HepG2 (cell line): ENCODE measurements around the gene CAMK2G. TPM values are rescaled to one million over a fixed set of nuclear protein-coding genes. Genes with fewer than 3 reads are reported as not detected.

ENCODE experiments used
- ATF7-NPFF ChIP-seq: sonication (generic); formaldehyde crosslinking; IDR thresholded peaks from 2 replicates; pipeline ENCODE4 v1.8.1; 2023; ENCODE audit warnings: mild to moderate bottlenecking, low read depth, missing genetic modification reagents, moderate library complexity
- CEBPB ChIP-seq: IDR thresholded peaks from 2 replicates; pipeline ENCODE4 v1.6.1; 2011; ENCODE audit warnings: low read depth, low read length, improper control_type of control experiment, borderline replicate concordance
- ELF1 ChIP-seq: sonication (generic); formaldehyde crosslinking; IDR thresholded peaks from 2 replicates; pipeline ENCODE4 v1.4.0; 2020; ENCODE audit warnings: missing genetic modification reagents
- ELF3 ChIP-seq: IDR thresholded peaks from 2 replicates; pipeline ENCODE4 v1.6.1; 2016; ENCODE audit warnings: missing genetic modification reagents, missing compliant biosample characterization
- EP300 ChIP-seq, 3 experiments: sonication (generic) in 1 of 3; formaldehyde crosslinking in 1 of 3; IDR thresholded peaks; 2 replicates each; pipeline versions ENCODE4 v1.5.1 to v1.6.1; 2011 to 2020; ENCODE audit warnings: low read depth in 2 of 3, low read length in 2 of 3, borderline replicate concordance in 1 of 3, improper control_type of control experiment in 1 of 3, mild to moderate bottlenecking in 1 of 3, missing genetic modification reagents in 1 of 3, moderate library complexity in 1 of 3
- ETV6 ChIP-seq: sonication (generic); formaldehyde crosslinking; conservative IDR thresholded peaks from 2 replicates; pipeline ENCODE4 v1.4.0; 2020; ENCODE audit warnings: missing genetic modification reagents
- GMEB2 ChIP-seq: IDR thresholded peaks from 2 replicates; pipeline ENCODE4 v1.6.1; 2016; ENCODE audit warnings: missing biosample characterization, missing genetic modification reagents, low read depth
- ZKSCAN1 ChIP-seq: fragments of 150-350 bp; IDR thresholded peaks from 2 replicates; pipeline ENCODE4 v1.6.1; 2014; ENCODE audit warnings: low read length
- ZNF569 ChIP-seq: sonication (generic); formaldehyde crosslinking; IDR thresholded peaks from 2 replicates; pipeline ENCODE4 v1.5.0; 2020; ENCODE audit warnings: mild to moderate bottlenecking, missing genetic modification reagents, moderate library complexity, borderline replicate concordance
- ZNF646 ChIP-seq: sonication (generic); formaldehyde crosslinking; IDR thresholded peaks from 2 replicates; pipeline ENCODE4 v1.9.0; 2021; ENCODE audit warnings: mild to moderate bottlenecking, missing genetic modification reagents
- ZNF704 ChIP-seq: sonication (generic); formaldehyde crosslinking; IDR thresholded peaks from 2 replicates; pipeline ENCODE4 v1.8.1; 2023; ENCODE audit warnings: mild to moderate bottlenecking, inconsistent platforms, moderate library complexity, missing genetic modification reagents, borderline replicate concordance
- ZNF737 ChIP-seq: sonication (generic); formaldehyde crosslinking; IDR thresholded peaks from 2 replicates; pipeline ENCODE4 v1.5.0; 2020; ENCODE audit warnings: missing genetic modification reagents, mild to moderate bottlenecking, borderline replicate concordance
- ZNF740 ChIP-seq: sonication (generic); formaldehyde crosslinking; IDR thresholded peaks from 2 replicates; pipeline ENCODE4 v1.4.0; 2020; ENCODE audit warnings: missing genetic modification reagents
- ZSCAN25 ChIP-seq: sonication (generic); formaldehyde crosslinking; IDR thresholded peaks from 2 replicates; pipeline ENCODE4 v1.8.0; 2022; ENCODE audit warnings: mild to moderate bottlenecking, missing genetic modification reagents
- polyA plus RNA-seq, 8 experiments: library from polyadenylated mRNA; depleted of rRNA in 3 of 8; stranded (reverse) in 7 of 8; unstranded in 1 of 8; fragments of >200 nt; fragmentation: Illumina TruSeq in 4 of 8; extraction: Trizol in 4 of 8; gene quantifications; 2 replicates each; pipeline versions ENCODE4 v1.2.1 to v1.2.3, GENCODE V29; 2011 to 2016; ENCODE audit warnings: low read depth in 4 of 8, missing spikeins in 1 of 8, mixed read lengths in 1 of 8; ENCODE audit not compliant: insufficient read depth in 1 of 8
- total RNA-seq, 5 experiments: library from RNA; depleted of rRNA; stranded (reverse); fragments of >200 nt; fragmentation: Illumina TruSeq; extraction: Trizol; gene quantifications; 2 replicates each; pipeline ENCODE4 v1.2.3, GENCODE V29; 2016; ENCODE audit warnings: low read depth in 1 of 5

Gene CAMK2G
- total and polyA plus RNA-seq, 2 of the 13 experiments (the other 11 are each of a cell fraction or from before 2014, with no cell fraction given) = 15.9 to 18.8 TPM

- TF ChIP-seq EP300 (IDR thresholded peaks at IDR 0.05; ENCODE audit: low read depth in 2 of 2, low read length in 2 of 2) (no peak), EP300 (CRISPR knock-in tag; IDR thresholded peaks at IDR 0.05; ENCODE audit: borderline replicate concordance) (no peak), ZNF704 (CRISPR knock-in tag) (peak; percentile 86; the same call in 1 of the 2 replicates), ZNF569 (CRISPR knock-in tag) (no peak), ZNF737 (no peak), ZNF740 (CRISPR knock-in tag) (peak; percentile 78; the same call in 1 of the 2 replicates), ETV6 (CRISPR knock-in tag) (no peak), ZSCAN25 (peak; percentile 75), CEBPB (no peak; the same call in 1 of the 2 replicates), ZNF646 (CRISPR knock-in tag) (no peak), ELF1 (CRISPR knock-in tag) (peak; percentile 76), GMEB2 (CRISPR knock-in tag) (peak; percentile 98), ATF7-NPFF (CRISPR knock-in tag) (peak; percentile 74; the same call in 1 of the 2 replicates), ELF3 (CRISPR knock-in tag) (peak; percentile 29; the same call in 1 of the 2 replicates), ZKSCAN1 (no peak)
Measured at GRCh38 chr10:73781879-73782748, 92.2 kb downstream of the CAMK2G start, which contains the start of gene CHCHD1 (continued).
